ENCODE data around the gene SPDYA.

The SPDYA gene

GRCh38 chr2:28810384-28811285, at the start of gene SPDYA:
Gene SPDYA (plus strand): TSS chr2:28810834. CDS start chr2:28816015, 5,181 bp downstream.
- H3K4me3 ChIP-seq = no peak within 1 kb of the TSS
- peaks cover 19% of the 10 kb centered on the region for H3K36me3 ChIP-seq (ENCODE audit: insufficient read depth, low read length)
- DNase-seq (ENCODE audit: low read depth, low spot score) = no peak
- H3K27ac ChIP-seq = no peak within 1 kb of the TSS
- TF ChIP-seq POLR2AphosphoS5 (IDR thresholded peaks at IDR 0.05; ENCODE audit: borderline replicate concordance, low read depth, low read length) (no peak; the same call in 1 of the 2 replicates), FOXP2 (optimal IDR thresholded peaks at IDR 0.05; ENCODE audit: control extremely low read depth, extremely low read length, insufficient read depth) (no peak), EZH2 (IDR thresholded peaks at IDR 0.05) (no peak)
- no peaks in the 10 kb centered on the region for H3K9me3 ChIP-seq (ENCODE audit: low read depth, low read length)
- H3K9ac ChIP-seq (ENCODE audit: insufficient read length) = no peak within 1 kb of the TSS

GRCh38 chr2:28761420-28761819, 49.2 kb upstream of the SPDYA start:
- Histone ChIP-seq H3K4me3 (no peak overlapping the region), H3K36me3 (ENCODE audit: insufficient read depth, low read length) (peaks cover 26% of the 10 kb centered on the region), H3K9ac (ENCODE audit: insufficient read length) (no peak overlapping the region), H3K9me3 (ENCODE audit: low read depth, low read length) (no peaks in the 10 kb centered on the region), H3K27ac (no peak overlapping the region)
- no peak for TF ChIP-seq EZH2 (IDR thresholded peaks at IDR 0.05)
- TF ChIP-seq POLR2AphosphoS5 (IDR thresholded peaks at IDR 0.05; ENCODE audit: borderline replicate concordance, low read depth, low read length) = no peak
- TF ChIP-seq FOXP2 (optimal IDR thresholded peaks at IDR 0.05; ENCODE audit: control extremely low read depth, extremely low read length, insufficient read depth) = no peak
- DNase-seq (ENCODE audit: low read depth, low spot score) = no peak

DNA sequence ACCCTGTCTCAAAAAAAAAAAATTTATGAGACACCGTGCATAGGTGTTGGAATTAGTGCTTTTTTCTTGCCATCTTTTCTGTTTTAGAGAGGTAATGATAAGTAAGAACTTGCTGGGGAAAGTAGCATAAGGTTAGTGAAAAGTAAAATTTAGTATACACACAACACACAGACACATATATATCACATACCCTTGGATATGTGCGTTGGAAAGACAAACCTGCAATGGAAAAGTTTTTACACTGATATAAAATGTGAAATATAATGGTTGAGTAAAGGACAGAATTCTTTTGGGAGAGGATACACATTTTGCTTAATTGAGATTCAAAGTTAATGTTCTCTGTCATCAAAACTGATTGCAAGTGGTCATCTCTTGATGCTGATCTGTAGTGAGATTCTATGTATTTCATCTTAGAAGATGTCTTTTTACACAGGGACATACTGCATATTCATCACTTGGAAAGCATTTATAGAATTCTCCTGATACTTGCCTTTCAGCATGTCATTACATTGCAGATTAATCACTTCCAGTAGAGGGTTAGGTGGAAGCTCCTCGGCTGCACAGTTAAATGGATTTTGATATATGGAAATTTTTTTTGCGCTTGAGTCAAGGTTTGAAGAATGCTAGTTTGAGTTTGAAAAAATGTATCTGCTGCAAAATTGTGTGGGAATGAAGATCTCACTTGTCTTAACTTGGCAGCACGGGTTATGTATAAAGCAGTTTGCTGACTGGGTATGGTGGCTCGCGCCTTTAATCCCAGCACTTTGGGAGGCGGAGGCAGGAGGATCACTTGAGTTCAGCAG, 45.5 kb upstream of the SPDYA start:
- Histone ChIP-seq H3K27ac (no peak overlapping the region), H3K36me3 (ENCODE audit: insufficient read depth, low read length) (peaks cover 35% of the 10 kb centered on the region), H3K4me3 (no peak overlapping the region), H3K9ac (ENCODE audit: insufficient read length) (no peak overlapping the region), H3K9me3 (ENCODE audit: low read depth, low read length) (0 out of 2 replicates have a peak, but pooled peaks cover 3% of the 10 kb centered on the region)
- DNase-seq (ENCODE audit: low read depth, low spot score) = no peak
- TF ChIP-seq FOXP2 (optimal IDR thresholded peaks at IDR 0.05; ENCODE audit: control extremely low read depth, extremely low read length, insufficient read depth) (no peak), POLR2AphosphoS5 (IDR thresholded peaks at IDR 0.05; ENCODE audit: borderline replicate concordance, low read depth, low read length) (no peak), EZH2 (IDR thresholded peaks at IDR 0.05) (no peak)

DNA sequence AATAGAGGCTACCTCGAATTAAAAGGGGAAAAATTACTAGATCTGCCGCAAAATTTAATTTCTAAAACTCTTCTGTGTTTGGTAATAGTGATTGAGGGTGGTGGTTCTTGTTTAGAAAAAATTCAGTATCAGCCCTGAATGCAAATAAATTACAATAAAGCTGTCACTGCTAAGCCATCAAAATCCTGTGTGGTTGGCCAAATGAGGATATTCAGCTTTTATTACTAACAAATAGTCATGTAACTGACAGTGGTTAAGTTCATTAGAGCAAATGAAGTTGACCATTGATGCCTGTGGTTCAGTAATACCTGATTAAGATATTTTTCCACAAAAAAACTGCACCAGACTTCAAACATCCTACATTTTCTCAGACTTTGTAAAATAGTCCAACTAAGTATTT, 44.6 kb upstream of the SPDYA start:
- TF ChIP-seq POLR2AphosphoS5 (IDR thresholded peaks at IDR 0.05; ENCODE audit: borderline replicate concordance, low read depth, low read length) (no peak), FOXP2 (optimal IDR thresholded peaks at IDR 0.05; ENCODE audit: control extremely low read depth, extremely low read length, insufficient read depth) (no peak), EZH2 (IDR thresholded peaks at IDR 0.05) (no peak)

DNA sequence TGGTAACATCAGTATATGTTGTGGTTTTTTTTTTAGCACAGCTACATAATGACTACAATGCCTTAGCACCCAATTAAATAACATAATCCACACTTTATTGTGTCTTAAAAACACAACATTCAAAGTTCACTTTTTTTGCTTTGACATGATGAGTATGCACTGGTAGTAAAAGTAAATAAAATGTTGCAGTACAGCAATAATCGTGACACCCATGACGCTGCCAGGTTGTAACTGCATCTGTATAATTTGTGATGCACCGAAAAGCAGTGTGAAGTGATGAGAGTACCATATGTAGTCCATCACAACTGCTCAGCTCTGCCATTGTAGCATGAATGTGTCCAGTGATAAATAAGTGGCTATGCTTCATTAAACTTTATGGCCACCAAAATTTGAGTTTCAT, 43.3 kb upstream of the SPDYA start:
- no peak overlapping the region for H3K4me3 ChIP-seq
- 0 out of 2 replicates have a peak, but pooled peaks cover 3% of the 10 kb centered on the region for H3K9me3 ChIP-seq (ENCODE audit: low read depth, low read length)
- DNase-seq (ENCODE audit: low read depth, low spot score) = no peak
- no peak overlapping the region for H3K9ac ChIP-seq (ENCODE audit: insufficient read length)
- TF ChIP-seq POLR2AphosphoS5 (IDR thresholded peaks at IDR 0.05; ENCODE audit: borderline replicate concordance, low read depth, low read length) (no peak), FOXP2 (optimal IDR thresholded peaks at IDR 0.05; ENCODE audit: control extremely low read depth, extremely low read length, insufficient read depth) (no peak), EZH2 (IDR thresholded peaks at IDR 0.05) (no peak)
- no peak overlapping the region for H3K27ac ChIP-seq
- peaks cover 18% of the 10 kb centered on the region for H3K36me3 ChIP-seq (ENCODE audit: insufficient read depth, low read length)

More for the DNA sequence above, 44.6 kb upstream of the SPDYA start:
- Histone ChIP-seq H3K27ac (no peak overlapping the region), H3K9ac (ENCODE audit: insufficient read length) (no peak overlapping the region), H3K4me3 (no peak overlapping the region), H3K9me3 (ENCODE audit: low read depth, low read length) (0 out of 2 replicates have a peak, but pooled peaks cover 3% of the 10 kb centered on the region), H3K36me3 (ENCODE audit: insufficient read depth, low read length) (peaks cover 26% of the 10 kb centered on the region)
- no peak for DNase-seq (ENCODE audit: low read depth, low spot score)

GRCh38 chr2:28768422-28768821, 42.2 kb upstream of the SPDYA start:
- 0 out of 2 replicates have a peak, but pooled peaks cover 3% of the 10 kb centered on the region for H3K9me3 ChIP-seq (ENCODE audit: low read depth, low read length)
- no peak overlapping the region for H3K9ac ChIP-seq (ENCODE audit: insufficient read length)
- no peak for DNase-seq (ENCODE audit: low read depth, low spot score)
- H3K36me3 ChIP-seq (ENCODE audit: insufficient read depth, low read length) = peaks cover 13% of the 10 kb centered on the region
- H3K4me3 ChIP-seq = no peak overlapping the region
- H3K27ac ChIP-seq = no peak overlapping the region
- no peak for TF ChIP-seq FOXP2 (optimal IDR thresholded peaks at IDR 0.05; ENCODE audit: control extremely low read depth, extremely low read length, insufficient read depth)
- TF ChIP-seq EZH2 (IDR thresholded peaks at IDR 0.05) = no peak
- no peak for TF ChIP-seq POLR2AphosphoS5 (IDR thresholded peaks at IDR 0.05; ENCODE audit: borderline replicate concordance, low read depth, low read length)

GRCh38 chr2:28768952-28769351, 41.7 kb upstream of the SPDYA start:
- Histone ChIP-seq H3K27ac (no peak overlapping the region), H3K36me3 (ENCODE audit: insufficient read depth, low read length) (peaks cover 13% of the 10 kb centered on the region), H3K9ac (ENCODE audit: insufficient read length) (no peak overlapping the region), H3K4me3 (no peak overlapping the region), H3K9me3 (ENCODE audit: low read depth, low read length) (0 out of 2 replicates have a peak, but pooled peaks cover 3% of the 10 kb centered on the region)
- DNase-seq (ENCODE audit: low read depth, low spot score) = no peak
- TF ChIP-seq POLR2AphosphoS5 (IDR thresholded peaks at IDR 0.05; ENCODE audit: borderline replicate concordance, low read depth, low read length) (no peak), EZH2 (IDR thresholded peaks at IDR 0.05) (no peak), FOXP2 (optimal IDR thresholded peaks at IDR 0.05; ENCODE audit: control extremely low read depth, extremely low read length, insufficient read depth) (no peak)

- Histone ChIP-seq H3K4me3 (no peak overlapping the region), H3K36me3 (ENCODE audit: insufficient read depth, low read length) (peaks cover 20% of the 10 kb centered on the region), H3K27ac (no peak overlapping the region), H3K9me3 (ENCODE audit: low read depth, low read length) (0 out of 2 replicates have a peak, but pooled peaks cover 3% of the 10 kb centered on the region), H3K9ac (ENCODE audit: insufficient read length) (no peak overlapping the region)
- TF ChIP-seq FOXP2 (optimal IDR thresholded peaks at IDR 0.05; ENCODE audit: control extremely low read depth, extremely low read length, insufficient read depth) = no peak
- TF ChIP-seq POLR2AphosphoS5 (IDR thresholded peaks at IDR 0.05; ENCODE audit: borderline replicate concordance, low read depth, low read length) = no peak
- no peak for TF ChIP-seq EZH2 (IDR thresholded peaks at IDR 0.05)
- DNase-seq (ENCODE audit: low read depth, low spot score) = no peak
Measured at GRCh38 chr2:28772351-28772750, 38.3 kb upstream of the SPDYA start.
